GM19328 (cell line): ENCODE measurements around the gene ZFP36L2.

ENCODE experiments used
- ATAC-seq: cut with Tn5 transposase; IDR thresholded peaks from one replicate; pipeline ENCODE4 v1.9.1; 2021; ENCODE audit warnings: mild to moderate bottlenecking, moderate library complexity; ENCODE audit not compliant: unreplicated experiment

ZFP36L2 gene

DNA sequence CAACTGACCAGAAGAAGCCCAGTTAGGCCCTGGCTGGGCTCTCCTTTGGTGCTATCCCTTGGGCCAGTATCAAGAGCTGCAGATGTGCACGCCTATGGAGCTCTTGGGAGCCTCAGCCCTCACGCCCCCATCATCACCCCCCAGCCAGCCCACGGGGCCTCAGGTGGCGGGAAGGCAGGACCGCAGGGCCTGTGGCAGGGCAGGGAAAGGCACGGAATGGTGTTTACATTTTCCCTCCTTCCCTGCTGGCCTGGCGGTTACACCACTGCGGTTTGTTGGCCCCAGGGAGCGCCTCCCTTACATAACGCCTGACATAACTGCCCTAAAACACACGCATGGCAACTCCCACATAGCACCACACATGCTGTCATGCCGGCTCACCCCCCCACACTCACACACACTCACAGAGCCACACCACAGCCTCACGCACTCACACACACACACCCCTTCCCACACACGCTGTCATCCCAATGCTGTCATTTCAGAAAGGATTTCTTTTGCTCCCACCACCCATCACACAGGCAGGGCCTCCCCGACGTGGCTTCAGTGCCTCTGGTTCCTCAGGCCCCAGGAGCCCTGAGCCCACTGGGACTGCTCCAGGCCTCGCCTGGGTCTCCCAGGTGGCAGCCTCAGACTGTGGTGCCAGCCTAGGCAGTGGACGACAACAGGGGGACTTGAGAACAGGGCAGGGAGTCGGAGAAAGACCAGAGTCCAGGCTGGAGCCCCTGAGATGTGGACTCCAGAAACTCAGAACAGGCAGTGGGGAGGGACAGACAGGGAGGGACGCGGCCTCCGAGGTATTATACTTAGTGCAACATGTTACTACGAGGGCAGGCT lies 15.7 kb downstream of the ZFP36L2 start:
- ATAC-seq = no peak

DNA sequence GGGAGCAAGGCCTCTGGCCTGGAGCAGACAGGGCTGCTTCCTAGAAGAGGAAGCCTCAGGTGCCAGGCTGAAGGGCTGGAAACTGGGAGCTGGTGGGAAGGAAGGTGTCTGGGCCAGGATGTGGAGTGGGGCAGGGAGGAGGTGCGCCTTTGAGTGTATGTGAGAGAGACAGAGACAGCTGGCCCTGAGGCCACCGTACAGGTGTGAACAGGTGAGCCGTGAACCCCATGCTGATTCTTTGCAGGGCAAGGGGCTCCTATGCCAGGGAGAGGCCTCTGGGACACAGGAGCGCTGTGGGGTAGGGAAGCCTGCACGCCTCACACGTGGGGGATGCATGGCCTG lies 16.3 kb downstream of the ZFP36L2 start:
- no peak for ATAC-seq

GRCh38 chr2:43209204-43209717 lies 17.1 kb downstream of the ZFP36L2 start:
- no peak for ATAC-seq

DNA sequence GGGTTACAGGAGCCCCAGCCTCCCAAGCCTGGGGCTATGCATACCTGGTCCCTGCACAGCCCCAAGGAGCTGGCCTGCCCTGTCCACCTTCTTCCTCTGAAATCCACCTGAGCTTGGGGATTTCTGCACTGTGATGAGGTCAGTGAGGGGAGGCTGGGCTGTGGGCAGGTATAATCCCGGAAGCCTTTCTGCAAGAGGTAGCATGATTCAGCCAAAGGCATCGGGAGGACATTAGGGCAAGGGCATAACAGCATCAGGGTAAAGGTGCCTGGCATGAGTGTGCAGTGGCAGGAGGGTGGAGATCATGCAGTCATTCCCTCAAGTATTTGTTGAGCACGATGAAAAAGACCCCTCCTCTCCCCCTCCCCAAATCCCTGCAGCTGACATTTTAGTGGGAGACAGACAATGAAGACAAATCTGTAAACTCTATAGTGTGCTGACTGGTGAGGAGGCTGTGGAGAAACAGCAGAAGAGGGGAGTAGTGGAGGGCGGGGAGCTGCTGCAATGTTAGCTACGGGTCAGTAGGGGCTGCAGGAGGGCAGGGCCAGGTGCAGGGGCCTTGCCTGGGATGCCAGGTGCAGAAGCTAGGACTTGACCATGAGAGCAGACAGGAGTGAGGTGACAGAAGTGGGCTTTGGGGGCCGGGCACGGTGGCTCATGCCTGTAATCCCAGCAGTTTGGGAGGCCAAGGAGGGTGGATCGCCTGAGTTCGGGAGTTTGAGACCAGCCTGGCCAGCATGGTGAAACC lies 18.7 kb downstream of the ZFP36L2 start:
- ATAC-seq = no peak

DNA sequence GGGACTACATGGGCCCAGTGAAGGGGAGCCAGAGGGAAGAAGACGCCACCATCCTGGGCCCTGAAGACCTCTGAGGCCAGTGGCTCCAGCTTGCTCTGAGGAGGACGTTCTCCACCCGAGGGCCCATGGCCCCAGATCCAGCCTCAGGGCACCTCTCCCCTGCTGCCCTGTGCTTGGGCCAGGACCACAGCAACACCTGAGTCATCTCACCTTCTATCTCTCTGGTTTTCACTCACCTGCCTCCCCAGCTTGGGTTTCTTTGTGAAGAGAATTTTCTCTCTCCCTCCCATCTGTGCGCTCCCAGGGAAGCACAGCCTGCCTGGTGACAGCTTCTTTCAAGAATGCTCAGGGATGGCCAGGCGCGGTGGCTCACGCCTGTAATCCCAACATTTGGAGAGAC lies 19.8 kb downstream of the ZFP36L2 start:
- ATAC-seq = no peak

DNA sequence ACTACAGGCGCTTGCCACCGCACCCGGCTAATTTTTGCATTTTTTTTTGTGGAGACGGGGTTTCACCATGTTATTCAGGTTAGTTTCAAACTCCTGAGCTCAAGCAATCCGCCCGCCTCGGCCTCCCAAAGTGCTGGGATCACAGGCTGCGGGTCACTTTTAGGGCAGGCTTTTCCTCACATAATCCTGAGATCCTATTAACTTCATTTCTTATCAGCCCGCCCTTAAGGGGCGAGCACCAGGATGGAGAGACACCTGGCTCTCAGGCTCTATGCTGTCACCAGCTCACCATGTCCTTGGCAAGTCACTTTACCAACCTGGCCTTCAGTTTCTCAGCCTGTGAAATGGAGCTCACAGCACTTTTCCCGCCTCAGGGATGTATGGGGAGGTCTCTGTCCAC lies 23.0 kb downstream of the ZFP36L2 start:
- ATAC-seq = no peak

DNA sequence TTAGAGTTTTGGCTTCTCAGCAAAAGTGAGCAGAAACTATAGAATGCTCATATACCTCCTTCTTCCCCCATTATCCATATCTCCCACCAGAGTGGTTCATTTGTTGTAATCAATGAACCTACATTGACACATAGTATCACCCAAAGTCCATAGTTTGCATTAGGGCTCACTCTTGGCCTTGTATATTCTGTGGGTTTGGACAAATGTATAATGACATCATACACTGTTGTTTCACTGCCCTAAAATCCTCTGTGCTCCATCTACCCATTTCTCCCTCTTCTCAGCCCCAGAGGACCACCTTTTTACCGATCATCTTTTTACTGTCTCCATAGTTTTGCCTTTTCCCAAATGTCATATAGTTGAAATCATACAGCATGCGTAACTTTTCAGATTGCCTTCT lies 24.1 kb downstream of the ZFP36L2 start:
- no peak for ATAC-seq

- no peak for ATAC-seq
These were observed 24.9 kb downstream of the ZFP36L2 start for GRCh38 chr2:43201497-43201896.

DNA sequence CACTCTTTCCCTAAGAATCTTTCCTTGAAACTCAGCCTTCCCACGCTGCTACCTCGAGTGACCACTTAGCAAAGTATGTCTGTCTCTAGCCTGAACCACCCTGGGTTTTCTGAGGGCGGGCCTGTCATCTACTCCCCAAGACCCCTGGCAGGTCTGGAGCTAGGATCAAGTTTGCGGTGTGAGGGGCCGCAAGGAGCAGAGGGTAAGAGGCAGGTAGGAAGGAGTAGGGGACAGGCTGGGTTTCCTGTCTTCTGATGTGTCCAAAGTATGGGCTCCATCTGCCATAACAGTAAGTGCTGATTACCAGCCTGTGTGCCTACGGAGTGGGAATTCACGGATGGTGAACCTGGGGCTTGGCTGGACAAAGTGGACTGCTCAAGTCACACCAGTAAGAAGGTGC lies 25.4 kb downstream of the ZFP36L2 start:
- no peak for ATAC-seq

- ATAC-seq = no peak
These were observed 26.6 kb downstream of the ZFP36L2 start for GRCh38 chr2:43199492-43200488.

DNA sequence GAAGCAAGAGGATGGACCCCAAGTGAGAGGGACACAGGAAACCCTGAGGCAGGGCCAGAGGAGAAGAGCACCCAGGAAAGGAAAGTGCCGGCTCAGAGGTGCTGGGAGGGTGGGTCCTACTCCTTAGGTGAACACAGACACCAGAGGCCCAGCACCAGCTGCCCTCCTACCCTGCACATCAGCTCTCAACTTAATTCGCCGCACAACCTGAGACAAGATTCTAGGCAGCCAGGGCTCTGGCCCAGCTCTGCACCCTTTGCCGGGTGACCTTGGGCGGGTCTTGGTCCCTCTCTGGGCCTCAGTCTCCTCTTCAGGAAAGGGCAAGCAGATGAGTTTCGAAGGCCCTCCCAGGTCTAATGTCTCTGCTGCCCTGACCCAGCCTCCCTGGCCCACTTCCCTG lies 28.1 kb downstream of the ZFP36L2 start:
- ATAC-seq = no peak

GRCh38 chr2:43197588-43197896 lies 28.9 kb downstream of the ZFP36L2 start:
- ATAC-seq = no peak

DNA sequence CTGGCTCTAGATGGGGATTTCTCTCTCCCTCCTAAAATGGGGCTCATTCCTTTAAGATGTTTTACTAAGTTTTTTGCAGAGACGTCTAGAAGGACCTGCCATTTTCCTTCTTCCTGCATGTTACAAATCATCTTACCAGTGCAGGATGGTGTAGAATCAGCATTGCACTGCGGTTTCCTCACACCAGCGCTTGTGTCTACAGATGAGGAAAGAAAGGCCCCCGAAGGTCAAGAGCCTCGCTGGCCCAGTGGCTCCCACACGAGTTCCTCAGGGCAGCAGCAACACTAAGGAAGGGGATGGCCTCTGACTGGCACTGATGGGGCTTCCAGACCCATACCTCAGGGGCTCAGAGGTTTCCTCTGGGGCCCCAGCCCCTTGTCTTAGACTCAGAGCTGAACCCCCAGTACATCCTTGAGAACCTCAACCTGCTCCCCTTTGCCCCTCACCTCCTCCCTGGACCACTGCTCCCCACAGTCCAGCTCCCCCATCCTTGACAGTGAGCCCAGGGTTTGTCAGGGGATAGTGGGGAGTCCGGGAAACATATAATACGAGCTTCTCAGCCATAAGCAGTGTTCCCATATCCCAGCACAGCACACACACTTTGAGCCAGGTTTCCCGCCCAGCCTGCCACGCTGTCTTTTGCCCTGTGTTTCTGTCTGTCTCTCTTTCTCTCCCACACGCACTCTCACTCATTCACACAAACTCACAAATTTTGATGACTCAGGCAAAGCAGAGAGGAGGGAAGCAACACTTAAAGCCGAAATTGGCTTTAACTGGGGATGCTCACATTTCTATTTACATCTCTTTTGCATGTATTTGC lies 29.4 kb downstream of the ZFP36L2 start:
- no peak for ATAC-seq

DNA sequence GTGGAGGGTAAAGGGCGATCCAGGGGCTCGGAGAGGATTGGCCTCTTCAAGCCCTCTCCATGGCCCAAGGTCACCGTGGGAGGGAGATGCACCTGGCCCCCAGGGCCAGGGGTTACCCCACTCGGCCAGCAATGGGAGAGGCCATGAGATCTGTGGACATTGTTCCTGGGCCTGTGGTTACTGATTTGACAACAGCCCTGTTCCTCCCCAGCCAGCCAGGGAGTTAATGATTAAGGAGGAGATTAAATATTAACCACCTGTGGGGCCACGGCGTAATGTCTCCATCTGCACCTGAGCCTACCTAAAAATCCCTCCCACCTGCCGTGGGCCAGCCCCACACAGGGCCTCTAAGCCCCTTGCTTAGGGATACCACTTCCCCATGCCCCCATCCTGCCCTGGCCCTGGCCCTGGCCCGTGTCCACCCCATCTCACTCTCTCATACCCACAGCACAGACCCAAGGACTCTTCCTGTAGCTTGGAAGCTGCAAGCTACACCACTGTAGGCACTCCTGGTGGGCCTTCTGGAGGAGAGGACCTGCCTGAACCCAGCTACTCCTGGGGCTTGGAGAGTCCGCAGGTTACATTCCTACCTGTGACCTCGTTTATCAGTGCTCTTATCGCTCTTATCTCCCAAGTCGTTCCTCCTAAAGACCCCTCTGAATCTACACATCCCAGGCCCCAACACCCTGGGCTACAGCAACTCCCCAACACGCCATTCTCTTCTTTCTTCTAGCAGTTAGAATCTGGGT lies 32.1 kb downstream of the ZFP36L2 start:
- peak; percentile 14 for ATAC-seq

DNA sequence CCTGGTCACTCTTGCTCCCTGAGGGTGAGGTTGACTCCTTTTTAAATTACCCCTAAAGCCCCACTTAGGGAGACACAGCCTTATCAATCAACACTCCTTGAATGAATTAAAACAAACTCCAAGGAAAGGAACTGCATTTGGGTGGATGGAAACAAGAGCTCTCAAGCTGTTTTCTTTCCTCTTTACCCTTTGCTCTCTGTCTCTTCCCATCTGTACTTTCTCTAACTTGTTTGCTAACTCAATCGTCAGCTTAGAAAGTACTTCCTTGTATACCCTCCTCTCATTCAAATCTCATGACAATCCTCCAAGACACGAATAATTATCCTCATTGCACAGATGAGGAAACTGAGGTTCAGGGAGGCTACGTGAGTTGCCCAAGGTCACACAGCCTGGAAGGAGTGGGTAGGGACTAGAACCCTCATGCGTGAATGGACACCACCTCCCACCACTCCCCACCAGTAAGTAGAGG lies 32.7 kb downstream of the ZFP36L2 start:
- ATAC-seq = no peak

GRCh38 chr2:43192744-43193651 lies 33.4 kb downstream of the ZFP36L2 start:
- no peak for ATAC-seq

DNA sequence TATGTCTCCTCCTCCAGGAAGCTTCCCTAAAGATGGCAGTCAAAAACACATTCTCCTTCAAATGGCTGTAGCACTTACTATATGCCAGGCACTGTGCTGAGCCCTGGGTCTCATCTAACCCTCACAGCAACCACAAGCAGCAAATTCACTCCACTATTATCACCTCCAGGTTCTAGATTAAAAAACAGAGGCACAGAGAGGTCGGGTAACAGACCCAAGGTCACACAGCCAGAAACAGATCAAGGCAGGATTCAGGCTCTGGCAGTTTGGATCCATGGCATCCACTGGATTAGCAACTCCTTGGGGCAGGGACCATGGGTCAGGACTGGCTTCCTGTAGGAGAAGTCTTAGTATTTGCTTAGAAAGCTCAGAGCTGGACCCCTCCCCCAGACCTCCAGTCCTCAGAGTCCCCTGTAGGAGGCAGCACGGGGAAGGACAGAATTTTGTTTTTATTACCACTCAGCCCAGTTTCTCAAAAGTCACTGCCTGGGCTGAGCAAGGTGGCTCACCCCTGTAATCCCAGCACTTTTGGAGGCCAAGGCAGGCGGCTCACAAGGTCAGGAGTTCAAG lies 34.4 kb downstream of the ZFP36L2 start:
- ATAC-seq = no peak
